GM12878 (cell line): ENCODE data around the gene IER5L. TPM values are rescaled to one million over a fixed set of nuclear protein-coding genes. Genes with fewer than 3 reads are reported as not detected.

Source experiments
- ATAC-seq: fragments of 200-7000 bp; cut with Tn5 transposase; 3 replicates; pipeline ENCODE4 v1.9.1; 2020; ENCODE audit warnings: mild to moderate bottlenecking, moderate library complexity
- BruUV-seq: library from RNA; stranded (reverse); fragments of 400-500 nt; replicated peaks from 2 replicates; lab custom pipeline; 2021; lab: Mats Ljungman, UMichigan
- CTCF ChIA-PET: fragments of 300-600 bp; sonication (Branson Sonifier 250); formaldehyde crosslinking; extraction: SDS; loops from one replicate; lab custom pipeline; 2021; ENCODE audit warnings: inconsistent platforms; lab: Yijun Ruan, JAX
- POLR2A ChIA-PET: fragments of 350-600 bp; formaldehyde crosslinking; extraction: SDS; loops from one replicate; lab custom pipeline; 2021; ENCODE audit warnings: inconsistent platforms; lab: Charles Lee
- RAD21 ChIA-PET: fragments of 300-600 bp; sonication (Branson Sonifier 250); formaldehyde crosslinking; loops from one replicate; lab custom pipeline; 2023; ENCODE audit warnings: antibody characterized with exemption; ENCODE audit not compliant: unreplicated experiment; lab: Charles Lee
- SMC1A ChIA-PET: fragments of 300-600 bp; sonication (Branson Sonifier 250); formaldehyde crosslinking; loops from one replicate; lab custom pipeline; 2023; ENCODE audit not compliant: unreplicated experiment, uncharacterized antibody; lab: Charles Lee
- DNase-seq: peaks from one replicate; pipeline ENCODE4 v3.0.0-alpha.2; 2011; ENCODE audit warnings: low read depth, low spot score
- FAIRE-seq: peaks from 3 replicates; lab custom pipeline; 2011; peaks lifted over from hg19 to GRCh38; lab: Jason Lieb, UNC
- H2AFZ ChIP-seq: 2 replicates; pipeline ENCODE4 v1.6.0; 2011; ENCODE audit warnings: low read depth, low read length, control low read depth; ENCODE audit not compliant: control insufficient read depth
- H3K27ac ChIP-seq: 2 replicates; pipeline ENCODE4 v1.5.1; 2011; ENCODE audit warnings: control low read depth; ENCODE audit not compliant: control insufficient read depth, insufficient read depth
- H3K27me3 ChIP-seq, 2 experiments: replicated peaks in 1 of 2; 2 replicates each; pipeline versions ENCODE4 v1.6.0 to v1.6.1; 2011; ENCODE audit warnings: low read length in 1 of 2; ENCODE audit not compliant: control insufficient read depth in 2 of 2, insufficient read depth in 2 of 2
- H3K36me3 ChIP-seq, 2 experiments: 2 replicates each; pipeline ENCODE4 v1.5.1; 2011; ENCODE audit warnings: low read length in 1 of 2; ENCODE audit not compliant: control insufficient read depth in 2 of 2, insufficient read depth in 2 of 2
- H3K4me1 ChIP-seq: 2 replicates; pipeline ENCODE4 v1.6.1; 2011; ENCODE audit warnings: mild to moderate bottlenecking, low read length, moderate library complexity, mixed read lengths; ENCODE audit not compliant: control insufficient read depth, insufficient read depth
- H3K4me2 ChIP-seq: 2 replicates; pipeline ENCODE4 v1.6.0; 2011; ENCODE audit warnings: control low read depth; ENCODE audit not compliant: control insufficient read depth, insufficient read depth
- H3K4me3 ChIP-seq: fragments of 200-600 bp; sonication (generic); 2 replicates; pipeline ENCODE4 v1.5.1; 2016
- H3K79me2 ChIP-seq: 2 replicates; pipeline ENCODE4 v1.6.0; 2011; ENCODE audit warnings: low read length; ENCODE audit not compliant: control insufficient read depth, insufficient read depth
- H3K9ac ChIP-seq: 2 replicates; pipeline ENCODE4 v1.8.0; 2011; ENCODE audit warnings: low read length, control low read depth, mixed read lengths; ENCODE audit not compliant: control insufficient read depth, insufficient read depth
- H3K9me3 ChIP-seq: replicated peaks from 3 replicates; pipeline ENCODE4 v1.5.1; 2011; ENCODE audit warnings: mild to moderate bottlenecking, low read length; ENCODE audit not compliant: control insufficient read depth, insufficient read depth
- H4K20me1 ChIP-seq: 2 replicates; pipeline ENCODE4 v1.6.0; 2011; ENCODE audit not compliant: control insufficient read depth, insufficient read depth
- BHLHE40 ChIP-seq, 2 experiments: fragments of 450-650 bp in 1 of 2; IDR thresholded peaks; 2 replicates each; pipeline ENCODE4 v1.6.1; 2011 to 2017; ENCODE audit warnings: low read depth in 2 of 2, borderline replicate concordance in 1 of 2, improper control_type of control experiment in 1 of 2, low read length in 1 of 2, mild to moderate bottlenecking in 1 of 2
- CBX3 ChIP-seq: fragments of 200-600 bp; sonication (generic); IDR thresholded peaks from 2 replicates; pipeline ENCODE4 v1.6.1; 2016; ENCODE audit warnings: low read depth, borderline replicate concordance
- CEBPZ ChIP-seq: fragments of 150-350 bp; IDR thresholded peaks from 2 replicates; pipeline ENCODE4 v1.6.1; 2016; ENCODE audit warnings: low read depth, low read length
- LARP7 ChIP-seq: fragments of 450-650 bp; IDR thresholded peaks from 2 replicates; pipeline ENCODE4 v1.6.1; 2017; ENCODE audit warnings: mild to moderate bottlenecking
- RBBP5 ChIP-seq: fragments of 200-600 bp; sonication (generic); conservative IDR thresholded peaks from 2 replicates; pipeline ENCODE4 v1.6.1; 2016
- SREBF2 ChIP-seq: IDR thresholded peaks from 2 replicates; pipeline ENCODE4 v1.6.1; 2012; ENCODE audit warnings: mild to moderate bottlenecking, low read length
- SRF ChIP-seq, 2 experiments: IDR thresholded peaks; 2 replicates each; pipeline ENCODE4 v1.6.1; 2011; ENCODE audit warnings: low read depth in 2 of 2, low read length in 2 of 2, mild to moderate bottlenecking in 1 of 2, moderate library complexity in 1 of 2
- SUPT20H ChIP-seq: IDR thresholded peaks from 2 replicates; pipeline ENCODE4 v1.6.1; 2011; ENCODE audit warnings: low read depth, mild to moderate bottlenecking, low read length, moderate library complexity, borderline replicate concordance; ENCODE audit not compliant: control insufficient read depth
- ZNF24 ChIP-seq: fragments of 450-650 bp; IDR thresholded peaks from 2 replicates; pipeline ENCODE4 v1.6.1; 2017; ENCODE audit warnings: antibody characterized with exemption, mild to moderate bottlenecking
- WGBS: methylation state at CpG from one replicate; pipeline ENCODE4 v1.1.6; 2016; ENCODE audit warnings: low lambda C conversion rate; ENCODE audit not compliant: insufficient replicate concordance, insufficient coverage; ENCODE audit errors: missing lambda C conversion rate; 5-methylcytosine and 5-hydroxymethylcytosine counted together
- in situ Hi-C: fragments of 300-500 bp; cut with MboI; formaldehyde crosslinking; loops from 9 replicates; pipeline ENCODE4 v1.14.3; 2018; ENCODE audit warnings: mixed read lengths
- intact Hi-C: fragments of 100-400 bp; cut with micrococcal nuclease; formaldehyde crosslinking; loops from one replicate; pipeline ENCODE4 v1.14.2; 2022; ENCODE audit not compliant: unreplicated experiment
- polyA plus RNA-seq, 11 experiments: library from polyadenylated mRNA; depleted of rRNA in 4 of 11; unstranded in 6 of 11; stranded (reverse) in 5 of 11; fragments of >200 nt; fragmentation: Nextera tagmentation in 4 of 11; fragmentation: Illumina TruSeq in 1 of 11; extraction: Ambion mirVana in 4 of 11; extraction: Trizol in 1 of 11; gene quantifications; 1 replicate in 1 of 11; 2 replicates in 10 of 11; pipeline versions ENCODE4 v1.2.1 to v1.2.3, GENCODE V29; 2011 to 2016; ENCODE audit warnings: inconsistent platforms in 2 of 11, missing spikeins in 2 of 11, low read depth in 1 of 11
- total RNA-seq, 4 experiments: library from RNA; depleted of rRNA in 3 of 4; stranded (reverse); fragments of >200 nt in 3 of 4; fragmentation: Illumina TruSeq in 1 of 4; extraction: Trizol in 1 of 4; gene quantifications; 2 replicates each; pipeline versions ENCODE4 v1.2.1 to v1.2.3, GENCODE V29; 2013 to 2021
- TF ChIP-seq, protein P1 (sequence below): fragments of 450-650 bp; IDR thresholded peaks from 2 replicates; pipeline ENCODE4 v1.6.1; 2016; ENCODE audit warnings: mild to moderate bottlenecking
- TF ChIP-seq, protein P2 (sequence below): fragments of 450-650 bp; IDR thresholded peaks from 2 replicates; pipeline ENCODE4 v1.6.1; 2016; ENCODE audit warnings: mild to moderate bottlenecking
- TF ChIP-seq, protein P3 (sequence below): IDR thresholded peaks from 2 replicates; pipeline ENCODE4 v1.6.1; 2012; ENCODE audit warnings: low read length, inconsistent platforms

Gene IER5L
- total and polyA plus RNA-seq, 10 of the 15 experiments (the other 5 are each of a cell fraction or from before 2014, with no cell fraction given), result 0.04 to 1.4 (median 0.17) TPM

DNA sequence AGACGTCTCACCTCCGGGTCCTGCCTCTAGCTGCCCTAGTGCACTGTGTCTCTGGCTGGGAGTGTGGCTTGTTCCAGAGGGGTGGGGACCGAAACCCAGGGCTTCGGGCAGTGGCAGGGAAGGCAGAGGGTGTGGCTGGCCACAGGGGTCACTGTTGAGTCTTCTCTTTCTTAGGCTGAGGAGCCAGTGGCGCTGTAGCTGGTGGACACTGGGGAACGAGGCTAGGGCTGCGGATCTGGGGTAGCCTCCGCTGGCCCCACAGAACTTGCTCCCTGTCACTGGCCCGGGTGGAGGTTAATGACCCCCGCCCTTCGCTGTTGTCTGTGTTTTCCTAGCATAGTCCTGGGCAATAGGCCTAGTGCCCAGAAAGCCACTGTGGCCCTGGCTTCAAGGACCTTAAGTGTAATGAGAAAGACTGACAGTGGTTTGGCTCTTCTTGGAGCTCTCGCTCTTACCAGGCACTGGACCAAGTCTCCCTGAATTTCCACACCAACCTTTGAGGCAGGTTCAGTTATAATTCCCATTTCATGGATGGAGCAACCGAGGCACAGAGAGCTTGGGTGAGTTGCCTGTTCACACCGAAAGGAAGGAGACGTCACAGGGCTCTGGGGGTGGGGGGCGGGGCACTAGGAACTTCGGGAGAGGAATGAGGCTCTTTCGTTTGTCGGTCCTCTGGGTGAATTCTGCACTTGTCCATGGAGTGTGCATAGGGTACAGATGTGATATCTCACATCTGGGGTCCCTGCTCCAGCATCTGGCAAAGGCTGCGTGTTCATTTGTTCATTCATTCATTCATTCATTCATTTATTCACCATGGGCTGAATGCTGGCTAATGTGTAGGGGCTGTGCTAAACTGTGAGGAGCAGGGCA is 4.8 kb upstream of the IER5L start:
- ChIA-PET POLR2A (interaction anchor here (1.4 kb wide), 1 partner anchor 43 kb away, joined by 5 read pairs; no protein-coding TSS in a partner anchor), RAD21 (interaction anchor here (0.6 to 0.8 kb wide), 2 partner anchors 43 to 414 kb away, joined by 3 to 4 read pairs; no protein-coding TSS in a partner anchor), CTCF (interaction anchor here (0.6 to 2.0 kb wide), 5 partner anchors 9 to 529 kb away, joined by 3 to 9 read pairs (median 3); no protein-coding TSS in a partner anchor), SMC1A (interaction anchor here (1.1 kb wide), 1 partner anchor 43 kb away, joined by 4 read pairs; no protein-coding TSS in a partner anchor)
- Histone ChIP-seq H3K4me2 (no peak overlapping the region), H4K20me1 (no peaks in the 10 kb centered on the region), H2AFZ (no peak overlapping the region), H3K27ac (no peak overlapping the region), H3K36me3 (no peaks in the 10 kb centered on the region), H3K9ac (no peak overlapping the region), H3K4me3 (no peak overlapping the region), H3K4me1 (peaks cover 15% of the 10 kb centered on the region), H3K9me3 (no peaks in the 10 kb centered on the region; the same call in 2 of the 3 replicates), H3K27me3 (no peaks in the 10 kb centered on the region), H3K79me2 (no peaks in the 10 kb centered on the region)
- intact Hi-C loops, result no loop called here
- WGBS, result 58% methylated on average over 20 of the region's 20 CpGs
- ATAC-seq (no peak), DNase-seq (no peak), FAIRE-seq (no peak)
- in situ Hi-C loops, result no loop called here
- no TSS peak for BruUV-seq
- TF ChIP-seq SRF (IDR thresholded peaks at IDR 0.05; ENCODE audit: low read depth in 2 of 2, low read length in 2 of 2) (no peak), LARP7 (no peak), SUPT20H (no peak), BHLHE40 (IDR thresholded peaks at IDR 0.05; ENCODE audit: borderline replicate concordance in 1 of 2, low read depth in 2 of 2, low read length in 1 of 2) (no peak), SREBF2 (no peak), RBBP5 (no peak), CBX3 (no peak), CEBPZ (no peak), ZNF24 (peak; percentile 83)
- TF ChIP-seq, protein P1, sequence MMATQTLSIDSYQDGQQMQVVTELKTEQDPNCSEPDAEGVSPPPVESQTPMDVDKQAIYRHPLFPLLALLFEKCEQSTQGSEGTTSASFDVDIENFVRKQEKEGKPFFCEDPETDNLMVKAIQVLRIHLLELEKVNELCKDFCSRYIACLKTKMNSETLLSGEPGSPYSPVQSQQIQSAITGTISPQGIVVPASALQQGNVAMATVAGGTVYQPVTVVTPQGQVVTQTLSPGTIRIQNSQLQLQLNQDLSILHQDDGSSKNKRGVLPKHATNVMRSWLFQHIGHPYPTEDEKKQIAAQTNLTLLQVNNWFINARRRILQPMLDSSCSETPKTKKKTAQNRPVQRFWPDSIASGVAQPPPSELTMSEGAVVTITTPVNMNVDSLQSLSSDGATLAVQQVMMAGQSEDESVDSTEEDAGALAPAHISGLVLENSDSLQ, result no peak
- TF ChIP-seq, protein P2, sequence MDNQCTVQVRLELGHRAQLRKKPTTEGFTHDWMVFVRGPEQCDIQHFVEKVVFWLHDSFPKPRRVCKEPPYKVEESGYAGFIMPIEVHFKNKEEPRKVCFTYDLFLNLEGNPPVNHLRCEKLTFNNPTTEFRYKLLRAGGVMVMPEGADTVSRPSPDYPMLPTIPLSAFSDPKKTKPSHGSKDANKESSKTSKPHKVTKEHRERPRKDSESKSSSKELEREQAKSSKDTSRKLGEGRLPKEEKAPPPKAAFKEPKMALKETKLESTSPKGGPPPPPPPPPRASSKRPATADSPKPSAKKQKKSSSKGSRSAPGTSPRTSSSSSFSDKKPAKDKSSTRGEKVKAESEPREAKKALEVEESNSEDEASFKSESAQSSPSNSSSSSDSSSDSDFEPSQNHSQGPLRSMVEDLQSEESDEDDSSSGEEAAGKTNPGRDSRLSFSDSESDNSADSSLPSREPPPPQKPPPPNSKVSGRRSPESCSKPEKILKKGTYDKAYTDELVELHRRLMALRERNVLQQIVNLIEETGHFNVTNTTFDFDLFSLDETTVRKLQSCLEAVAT, result no peak
- TF ChIP-seq, protein P3, sequence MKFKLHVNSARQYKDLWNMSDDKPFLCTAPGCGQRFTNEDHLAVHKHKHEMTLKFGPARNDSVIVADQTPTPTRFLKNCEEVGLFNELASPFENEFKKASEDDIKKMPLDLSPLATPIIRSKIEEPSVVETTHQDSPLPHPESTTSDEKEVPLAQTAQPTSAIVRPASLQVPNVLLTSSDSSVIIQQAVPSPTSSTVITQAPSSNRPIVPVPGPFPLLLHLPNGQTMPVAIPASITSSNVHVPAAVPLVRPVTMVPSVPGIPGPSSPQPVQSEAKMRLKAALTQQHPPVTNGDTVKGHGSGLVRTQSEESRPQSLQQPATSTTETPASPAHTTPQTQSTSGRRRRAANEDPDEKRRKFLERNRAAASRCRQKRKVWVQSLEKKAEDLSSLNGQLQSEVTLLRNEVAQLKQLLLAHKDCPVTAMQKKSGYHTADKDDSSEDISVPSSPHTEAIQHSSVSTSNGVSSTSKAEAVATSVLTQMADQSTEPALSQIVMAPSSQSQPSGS, result no peak
